Measurements from ENCODE around the gene THEMIS. TPM values are rescaled to one million over a fixed set of nuclear protein-coding genes. Genes with fewer than 3 reads are reported as not detected.
A peak's percentile ranks its signal among the peaks of the same experiment; 100 is the strongest.

Gene THEMIS
- total RNA-seq, 1 donor = under 0.01 TPM

- Histone ChIP-seq H3K36me3 (ENCODE audit: insufficient read depth, low read length) (no peaks in the 10 kb centered on the region), H3K27ac (ENCODE audit: low read depth, low read length) (no peak overlapping the region)
These were observed 56.3 kb downstream of the THEMIS start for GRCh38 chr6:127844529-127844928.

GRCh38 chr6:127843582-127843981 is 57.3 kb downstream of the THEMIS start:
- Histone ChIP-seq H3K4me2 (ENCODE audit: insufficient read depth, low read length) (no peak overlapping the region), H3K9me3 (ENCODE audit: low read depth, low read length) (no peaks in the 10 kb centered on the region), H3K27ac (ENCODE audit: low read depth, low read length) (no peak overlapping the region), H3K79me2 (ENCODE audit: insufficient read depth, low read length) (no peaks in the 10 kb centered on the region), H3K4me3 (ENCODE audit: insufficient read depth, low read length) (no peak overlapping the region), H2AFZ (ENCODE audit: low read length) (no peak overlapping the region), H3K4me1 (ENCODE audit: insufficient read depth, low read length) (peaks cover 17% of the 10 kb centered on the region), H4K20me1 (ENCODE audit: insufficient read depth, low read length) (no peaks in the 10 kb centered on the region), H3K27me3 (ENCODE audit: insufficient read depth, low read length) (no peaks in the 10 kb centered on the region), H3K36me3 (ENCODE audit: insufficient read depth, low read length) (no peaks in the 10 kb centered on the region)
- TF ChIP-seq CTCF (IDR thresholded peaks at IDR 0.05; ENCODE audit: extremely low read depth, low read depth, low read length) = no peak
- no peak for DNase-seq (ENCODE audit: insufficient read length, low spot score, missing footprints)

More at GRCh38 chr6:127844529-127844928, 56.3 kb downstream of the THEMIS start:
- no peaks in the 10 kb centered on the region for H3K9me3 ChIP-seq (ENCODE audit: low read depth, low read length)
- TF ChIP-seq CTCF (IDR thresholded peaks at IDR 0.05; ENCODE audit: extremely low read depth, low read depth, low read length) = no peak
- no peak overlapping the region for H3K4me3 ChIP-seq (ENCODE audit: insufficient read depth, low read length)
- H3K27me3 ChIP-seq (ENCODE audit: insufficient read depth, low read length) = no peaks in the 10 kb centered on the region
- peaks cover 17% of the 10 kb centered on the region for H3K4me1 ChIP-seq (ENCODE audit: insufficient read depth, low read length)
- no peak overlapping the region for H3K4me2 ChIP-seq (ENCODE audit: insufficient read depth, low read length)
- no peaks in the 10 kb centered on the region for H3K79me2 ChIP-seq (ENCODE audit: insufficient read depth, low read length)
- H2AFZ ChIP-seq (ENCODE audit: low read length) = no peak overlapping the region
- no peaks in the 10 kb centered on the region for H4K20me1 ChIP-seq (ENCODE audit: insufficient read depth, low read length)
- DNase-seq (ENCODE audit: insufficient read length, low spot score, missing footprints) = no peak

- no peak for DNase-seq (ENCODE audit: insufficient read length, low spot score, missing footprints)
- no peak overlapping the region for H3K4me2 ChIP-seq (ENCODE audit: insufficient read depth, low read length)
- H3K79me2 ChIP-seq (ENCODE audit: insufficient read depth, low read length) = no peaks in the 10 kb centered on the region
- no peaks in the 10 kb centered on the region for H4K20me1 ChIP-seq (ENCODE audit: insufficient read depth, low read length)
- no peak overlapping the region for H3K4me3 ChIP-seq (ENCODE audit: insufficient read depth, low read length)
- H3K27ac ChIP-seq (ENCODE audit: low read depth, low read length) = no peak overlapping the region
- H3K27me3 ChIP-seq (ENCODE audit: insufficient read depth, low read length) = no peaks in the 10 kb centered on the region
- H3K4me1 ChIP-seq (ENCODE audit: insufficient read depth, low read length) = peaks cover 17% of the 10 kb centered on the region
- no peaks in the 10 kb centered on the region for H3K9me3 ChIP-seq (ENCODE audit: low read depth, low read length)
- TF ChIP-seq CTCF (IDR thresholded peaks at IDR 0.05; ENCODE audit: extremely low read depth, low read depth, low read length) = no peak
- H3K36me3 ChIP-seq (ENCODE audit: insufficient read depth, low read length) = no peaks in the 10 kb centered on the region
- H2AFZ ChIP-seq (ENCODE audit: low read length) = no peak overlapping the region
These were observed 58.3 kb downstream of the THEMIS start for GRCh38 chr6:127842562-127842961.

GRCh38 chr6:127841811-127842210 is 59.0 kb downstream of the THEMIS start:
- Histone ChIP-seq H3K4me2 (ENCODE audit: insufficient read depth, low read length) (no peak overlapping the region), H3K36me3 (ENCODE audit: insufficient read depth, low read length) (no peaks in the 10 kb centered on the region), H3K4me3 (ENCODE audit: insufficient read depth, low read length) (no peak overlapping the region), H4K20me1 (ENCODE audit: insufficient read depth, low read length) (no peaks in the 10 kb centered on the region), H3K79me2 (ENCODE audit: insufficient read depth, low read length) (no peaks in the 10 kb centered on the region), H3K9me3 (ENCODE audit: low read depth, low read length) (no peaks in the 10 kb centered on the region), H2AFZ (ENCODE audit: low read length) (no peak overlapping the region), H3K4me1 (ENCODE audit: insufficient read depth, low read length) (peaks cover 12% of the 10 kb centered on the region), H3K27me3 (ENCODE audit: insufficient read depth, low read length) (no peaks in the 10 kb centered on the region), H3K27ac (ENCODE audit: low read depth, low read length) (no peak overlapping the region)
- DNase-seq (ENCODE audit: insufficient read length, low spot score, missing footprints) = peak; percentile 76
- no peak for TF ChIP-seq CTCF (IDR thresholded peaks at IDR 0.05; ENCODE audit: extremely low read depth, low read depth, low read length)
